HepG2 (cell line): ENCODE results near the gene SMYD5. TPM values are rescaled to one million over a fixed set of nuclear protein-coding genes. Genes with fewer than 3 reads are reported as not detected.
A peak's percentile ranks its signal among the peaks of the same experiment; 100 is the strongest.

Experiments
- ARID4A ChIP-seq: sonication (generic); formaldehyde crosslinking; IDR thresholded peaks from 2 replicates; pipeline ENCODE4 v1.5.0; 2020; ENCODE audit warnings: mild to moderate bottlenecking, missing genetic modification reagents, borderline replicate concordance
- DR1 ChIP-seq: sonication (generic); formaldehyde crosslinking; IDR thresholded peaks from 2 replicates; pipeline ENCODE4 v1.8.0; 2021; ENCODE audit warnings: mild to moderate bottlenecking, missing genetic modification reagents, inconsistent platforms
- EED ChIP-seq: sonication (generic); formaldehyde crosslinking; IDR thresholded peaks from 2 replicates; pipeline ENCODE4 v1.5.0; 2020; ENCODE audit warnings: mild to moderate bottlenecking, missing genetic modification reagents
- FOXK1 ChIP-seq: sonication (generic); formaldehyde crosslinking; IDR thresholded peaks from 2 replicates; pipeline ENCODE4 v1.4.0; 2020; ENCODE audit warnings: low read depth, missing genetic modification reagents, borderline replicate concordance
- FOXO4 ChIP-seq: sonication (generic); formaldehyde crosslinking; conservative IDR thresholded peaks from 2 replicates; pipeline ENCODE4 v1.8.1; 2023; ENCODE audit warnings: missing genetic modification reagents
- HNRNPLL ChIP-seq: fragments of 200-400 bp; formaldehyde crosslinking; IDR thresholded peaks from 2 replicates; pipeline ENCODE4 v1.6.1; 2017; ENCODE audit warnings: mild to moderate bottlenecking, low read depth, low read length; ENCODE audit not compliant: poor library complexity, severe bottlenecking
- IKZF5 ChIP-seq: IDR thresholded peaks from 2 replicates; pipeline ENCODE4 v1.6.1; 2018; ENCODE audit warnings: missing genetic modification reagents, mild to moderate bottlenecking, missing compliant biosample characterization
- RELA ChIP-seq: sonication (generic); formaldehyde crosslinking; IDR thresholded peaks from 2 replicates; pipeline ENCODE4 v1.4.0; 2020; ENCODE audit warnings: missing genetic modification reagents
- STAG1 ChIP-seq: sonication (generic); formaldehyde crosslinking; IDR thresholded peaks from 2 replicates; pipeline ENCODE4 v1.4.0; 2020; ENCODE audit warnings: missing genetic modification reagents
- TBX2 ChIP-seq: sonication (generic); formaldehyde crosslinking; IDR thresholded peaks from 2 replicates; pipeline ENCODE4 v1.5.0; 2020; ENCODE audit warnings: missing genetic modification reagents, mild to moderate bottlenecking, borderline replicate concordance
- TFDP1 ChIP-seq: IDR thresholded peaks from 2 replicates; pipeline ENCODE4 v1.6.1; 2016; ENCODE audit warnings: missing compliant biosample characterization, missing genetic modification reagents, borderline replicate concordance
- TMF1 ChIP-seq: sonication (generic); formaldehyde crosslinking; IDR thresholded peaks from 2 replicates; pipeline ENCODE4 v1.8.1; 2022; ENCODE audit warnings: low read depth, missing genetic modification reagents
- ZFP82 ChIP-seq: sonication (generic); formaldehyde crosslinking; IDR thresholded peaks from 2 replicates; pipeline ENCODE4 v1.5.1; 2020; ENCODE audit warnings: mild to moderate bottlenecking, missing genetic modification reagents, borderline replicate concordance
- ZGPAT ChIP-seq: IDR thresholded peaks from 2 replicates; pipeline ENCODE4 v1.6.1; 2016; ENCODE audit warnings: mild to moderate bottlenecking
- ZNF230 ChIP-seq: sonication (generic); formaldehyde crosslinking; IDR thresholded peaks from 2 replicates; pipeline ENCODE4 v1.4.0; 2020; ENCODE audit warnings: mild to moderate bottlenecking, missing genetic modification reagents
- ZNF552 ChIP-seq: sonication (generic); formaldehyde crosslinking; IDR thresholded peaks from 2 replicates; pipeline ENCODE4 v1.9.0; 2022; ENCODE audit warnings: missing genetic modification reagents, mild to moderate bottlenecking, borderline replicate concordance
- ZNF644 ChIP-seq: IDR thresholded peaks from 2 replicates; pipeline ENCODE4 v1.6.1; 2016; ENCODE audit warnings: low read depth
- polyA plus RNA-seq, 8 experiments: library from polyadenylated mRNA; depleted of rRNA in 3 of 8; stranded (reverse) in 7 of 8; unstranded in 1 of 8; fragments of >200 nt; fragmentation: Illumina TruSeq in 4 of 8; extraction: Trizol in 4 of 8; gene quantifications; 2 replicates each; pipeline versions ENCODE4 v1.2.1 to v1.2.3, GENCODE V29; 2011 to 2016; ENCODE audit warnings: low read depth in 4 of 8, missing spikeins in 1 of 8, mixed read lengths in 1 of 8; ENCODE audit not compliant: insufficient read depth in 1 of 8
- total RNA-seq, 5 experiments: library from RNA; depleted of rRNA; stranded (reverse); fragments of >200 nt; fragmentation: Illumina TruSeq; extraction: Trizol; gene quantifications; 2 replicates each; pipeline ENCODE4 v1.2.3, GENCODE V29; 2016; ENCODE audit warnings: low read depth in 1 of 5
- TF ChIP-seq, protein P1 (sequence below): sonication (generic); formaldehyde crosslinking; IDR thresholded peaks from 2 replicates; pipeline ENCODE4 v1.4.0; 2020; ENCODE audit warnings: missing genetic modification reagents

The SMYD5 gene
- total and polyA plus RNA-seq, 2 of the 13 experiments (the other 11 are each of a cell fraction or from before 2014, with no cell fraction given) = 55.8 to 70.4 TPM

GRCh38 chr2:73260338-73260984 is 46.4 kb downstream of the SMYD5 start (continued):
- TF ChIP-seq ARID4A (CRISPR knock-in tag) = peak; percentile 75
- no peak for TF ChIP-seq ZNF230 (CRISPR knock-in tag)
- no peak for TF ChIP-seq RELA (CRISPR knock-in tag)
- TF ChIP-seq, protein P1, sequence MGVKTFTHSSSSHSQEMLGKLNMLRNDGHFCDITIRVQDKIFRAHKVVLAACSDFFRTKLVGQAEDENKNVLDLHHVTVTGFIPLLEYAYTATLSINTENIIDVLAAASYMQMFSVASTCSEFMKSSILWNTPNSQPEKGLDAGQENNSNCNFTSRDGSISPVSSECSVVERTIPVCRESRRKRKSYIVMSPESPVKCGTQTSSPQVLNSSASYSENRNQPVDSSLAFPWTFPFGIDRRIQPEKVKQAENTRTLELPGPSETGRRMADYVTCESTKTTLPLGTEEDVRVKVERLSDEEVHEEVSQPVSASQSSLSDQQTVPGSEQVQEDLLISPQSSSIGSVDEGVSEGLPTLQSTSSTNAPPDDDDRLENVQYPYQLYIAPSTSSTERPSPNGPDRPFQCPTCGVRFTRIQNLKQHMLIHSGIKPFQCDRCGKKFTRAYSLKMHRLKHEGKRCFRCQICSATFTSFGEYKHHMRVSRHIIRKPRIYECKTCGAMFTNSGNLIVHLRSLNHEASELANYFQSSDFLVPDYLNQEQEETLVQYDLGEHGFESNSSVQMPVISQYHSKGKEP = no peak
- TF ChIP-seq ZFP82 (CRISPR knock-in tag) = no peak
- no peak for TF ChIP-seq EED
- 0 out of 2 replicates have a peak, but pooled peaks have one; percentile 25 for TF ChIP-seq IKZF5
- 0 out of 2 replicates have a peak, but pooled peaks have one; percentile 7 for TF ChIP-seq FOXO4 (CRISPR knock-in tag)
- peak; percentile 32; the same call in 1 of the 2 replicates for TF ChIP-seq TFDP1 (CRISPR knock-in tag)
- no peak for TF ChIP-seq DR1 (CRISPR knock-in tag)
- TF ChIP-seq ZNF552 = no peak
- no peak for TF ChIP-seq TMF1 (CRISPR knock-in tag)
- TF ChIP-seq FOXK1 (CRISPR knock-in tag) = 0 out of 2 replicates have a peak, but pooled peaks have one; percentile 17
- TF ChIP-seq TBX2 = 0 out of 2 replicates have a peak, but pooled peaks have one; percentile 15
- no peak for TF ChIP-seq ZNF644 (CRISPR knock-in tag)
- 0 out of 2 replicates have a peak, but pooled peaks have one; percentile 34 for TF ChIP-seq ZGPAT (CRISPR knock-in tag)
- peak; percentile 86 for TF ChIP-seq STAG1
- peak; percentile 30 for TF ChIP-seq HNRNPLL
